Immature natural killer cell (primary cell): ENCODE results near the gene CENPS. TPM values are rescaled to one million over a fixed set of nuclear protein-coding genes. Genes with fewer than 3 reads are reported as not detected.
A peak's percentile ranks its signal among the peaks of the same experiment; 100 is the strongest.

Experiments used
- DNase-seq, 3 donors: peaks; one replicate each; pipeline ENCODE4 v3.0.0; 2022; ENCODE audit warnings: mixed read lengths in 1 of 3
- H3K27ac Mint-ChIP-seq, 6 donors: one replicate each; pipeline ENCODE4 v1.8.0; 2020; ENCODE audit warnings: mixed read lengths in 6 of 6, mild to moderate bottlenecking in 5 of 6, inconsistent platforms in 4 of 6, moderate library complexity in 3 of 6
- H3K27me3 Mint-ChIP-seq, 3 donors: one replicate each; pipeline ENCODE4 v1.8.0; 2020 to 2021; ENCODE audit warnings: low read depth in 3 of 3, mild to moderate bottlenecking in 3 of 3, mixed read lengths in 3 of 3, moderate library complexity in 3 of 3, inconsistent platforms in 1 of 3
- H3K36me3 Mint-ChIP-seq, 3 donors: one replicate each; pipeline ENCODE4 v1.8.0; 2020; ENCODE audit warnings: mixed read lengths in 3 of 3, inconsistent platforms in 2 of 3, mild to moderate bottlenecking in 2 of 3
- H3K4me1 Mint-ChIP-seq, 2 donors: one replicate each; pipeline ENCODE4 v1.8.0; 2020; ENCODE audit warnings: inconsistent platforms in 2 of 2, mild to moderate bottlenecking in 2 of 2, mixed read lengths in 2 of 2, moderate library complexity in 1 of 2
- H3K4me3 Mint-ChIP-seq, 5 donors: one replicate each; pipeline ENCODE4 v1.8.0; 2020; ENCODE audit warnings: mild to moderate bottlenecking in 5 of 5, mixed read lengths in 5 of 5, inconsistent platforms in 3 of 5, moderate library complexity in 3 of 5
- H3K9me3 Mint-ChIP-seq, 6 donors: one replicate each; pipeline ENCODE4 v1.8.0; 2020; ENCODE audit warnings: mild to moderate bottlenecking in 6 of 6, mixed read lengths in 6 of 6, inconsistent platforms in 4 of 6, moderate library complexity in 3 of 6
- polyA plus RNA-seq, 3 donors: library from polyadenylated mRNA; unstranded; fragments of 300-500 nt; fragmentation: Illumina TruSeq; gene quantifications; one replicate each; pipeline ENCODE4 v1.2.3, GENCODE V29; 2021

Gene CENPS
- 10 to 100 TPM in 1 of 3 donors, 1 to 10 TPM in 2; 7.8 to 12.1 (median 8.1) TPM for polyA plus RNA-seq

GRCh38 chr1:10430216-10431069 is at the start of gene CENPS:
Gene CENPS, plus strand, starts transcription at chr1:10430433. Its CDS starts 85 bp downstream, at chr1:10430518.
- H3K27ac Mint-ChIP-seq, result peak within 1 kb of the TSS; percentile 78 to 95 (median 90)
- H3K36me3 Mint-ChIP-seq, result no peaks in the 10 kb centered on the region
- peaks cover 11 to 25% (median 11%) of the 10 kb centered on the region in 3 donors for H3K27me3 Mint-ChIP-seq

GRCh38 chr1:10380594-10381275 is 49.5 kb upstream of the CENPS start:
- Mint-ChIP-seq H3K4me3 (no peak overlapping the region), H3K27me3 (peaks cover 2 to 4% (median 3%) of the 10 kb centered on the region in 3 donors), H3K9me3 (no peaks in the 10 kb centered on the region), H3K4me1 (no peaks in the 10 kb centered on the region), H3K27ac (peak overlapping the region in 1 of 6 donors; percentile 40), H3K36me3 (peaks cover 11 to 27% (median 14%) of the 10 kb centered on the region in 3 donors)
- DNase-seq, result no peak

More at GRCh38 chr1:10430216-10431069, at the start of gene CENPS:
- peak; percentile 91 to 95 (median 94) for DNase-seq
- Mint-ChIP-seq H3K4me3 (peak within 1 kb of the TSS; percentile 85 to 90 (median 88)), H3K4me1 (peaks cover 19 to 22% of the 10 kb centered on the region in 2 donors), H3K9me3 (no peaks in the 10 kb centered on the region)

- no peak overlapping the region for H3K4me3 Mint-ChIP-seq
- H3K27ac Mint-ChIP-seq, result no peak overlapping the region
- peaks cover 0 to 19% (median 9%) of the 10 kb centered on the region in 3 donors for H3K36me3 Mint-ChIP-seq
- peaks cover 2 to 3% (median 2%) of the 10 kb centered on the region in 3 donors for H3K27me3 Mint-ChIP-seq
- no peaks in the 10 kb centered on the region for H3K9me3 Mint-ChIP-seq
- no peaks in the 10 kb centered on the region for H3K4me1 Mint-ChIP-seq
- no peak for DNase-seq
Observed at GRCh38 chr1:10383630-10384029, 46.6 kb upstream of the CENPS start.

GRCh38 chr1:10384219-10384618 is 46.0 kb upstream of the CENPS start:
- Mint-ChIP-seq H3K9me3 (no peaks in the 10 kb centered on the region), H3K4me3 (no peak overlapping the region), H3K27ac (no peak overlapping the region), H3K4me1 (no peaks in the 10 kb centered on the region), H3K27me3 (peaks cover 0 to 3% (median 2%) of the 10 kb centered on the region in 3 donors), H3K36me3 (peaks cover 0 to 14% (median 7%) of the 10 kb centered on the region in 3 donors)
- DNase-seq, result no peak

GRCh38 chr1:10386761-10387676 is 43.2 kb upstream of the CENPS start:
- H3K27me3 Mint-ChIP-seq, result peaks cover 0 to 3% (median 2%) of the 10 kb centered on the region in 3 donors
- H3K9me3 Mint-ChIP-seq, result no peaks in the 10 kb centered on the region
- H3K27ac Mint-ChIP-seq, result no peak overlapping the region
- no peaks in the 10 kb centered on the region for H3K4me1 Mint-ChIP-seq
- no peak for DNase-seq
- peaks cover 0 to 13% (median 7%) of the 10 kb centered on the region in 3 donors for H3K36me3 Mint-ChIP-seq
- H3K4me3 Mint-ChIP-seq, result no peak overlapping the region

GRCh38 chr1:10387677-10388386 is 42.4 kb upstream of the CENPS start:
- Mint-ChIP-seq H3K27me3 (peaks cover 0 to 3% (median 2%) of the 10 kb centered on the region in 3 donors), H3K27ac (no peak overlapping the region), H3K4me1 (no peaks in the 10 kb centered on the region), H3K9me3 (no peaks in the 10 kb centered on the region), H3K36me3 (peaks cover 0 to 12% (median 4%) of the 10 kb centered on the region in 3 donors), H3K4me3 (no peak overlapping the region)
- DNase-seq, result no peak

- Mint-ChIP-seq H3K27ac (no peak overlapping the region), H3K9me3 (no peaks in the 10 kb centered on the region), H3K36me3 (peaks cover 0 to 7% (median 3%) of the 10 kb centered on the region in 3 donors), H3K4me3 (no peak overlapping the region), H3K4me1 (no peaks in the 10 kb centered on the region), H3K27me3 (peaks cover 0 to under 1% (median under 1%) of the 10 kb centered on the region in 3 donors)
- DNase-seq, result no peak
Observed at GRCh38 chr1:10388387-10388715, 41.9 kb upstream of the CENPS start.

GRCh38 chr1:10389271-10389973 is 40.8 kb upstream of the CENPS start:
- no peak overlapping the region for H3K27ac Mint-ChIP-seq
- DNase-seq, result no peak
- H3K4me3 Mint-ChIP-seq, result no peak overlapping the region
- peaks cover 0 to 2% (median 0%) of the 10 kb centered on the region in 3 donors for H3K27me3 Mint-ChIP-seq
- H3K36me3 Mint-ChIP-seq, result peaks cover 0 to under 1% (median under 1%) of the 10 kb centered on the region in 3 donors
- no peaks in the 10 kb centered on the region for H3K4me1 Mint-ChIP-seq
- H3K9me3 Mint-ChIP-seq, result no peaks in the 10 kb centered on the region

GRCh38 chr1:10396870-10397269 is 33.4 kb upstream of the CENPS start:
- Mint-ChIP-seq H3K9me3 (no peaks in the 10 kb centered on the region), H3K4me1 (peaks cover 21 to 26% of the 10 kb centered on the region in 2 donors), H3K27ac (no peak overlapping the region), H3K36me3 (peaks cover 0 to 3% (median 0%) of the 10 kb centered on the region in 3 donors), H3K4me3 (peak overlapping the region in 4 of 5 donors; percentile 39 to 74 (median 46)), H3K27me3 (peaks cover 0 to 5% (median 4%) of the 10 kb centered on the region in 3 donors)
- DNase-seq, result no peak

GRCh38 chr1:10398278-10398733 is 31.9 kb upstream of the CENPS start:
- Mint-ChIP-seq H3K27me3 (peaks cover 0 to 5% (median 4%) of the 10 kb centered on the region in 3 donors), H3K4me1 (peaks cover 21 to 26% of the 10 kb centered on the region in 2 donors), H3K27ac (peak overlapping the region; percentile 51 to 88 (median 78)), H3K36me3 (peaks cover 0 to 6% (median 0%) of the 10 kb centered on the region in 3 donors), H3K4me3 (peak overlapping the region; percentile 92 to 95 (median 93)), H3K9me3 (no peaks in the 10 kb centered on the region)
- no peak for DNase-seq

GRCh38 chr1:10398734-10399443 is 31.3 kb upstream of the CENPS start, which contains the start of gene PGD:
Gene PGD, plus strand, starts transcription at chr1:10399064. Its CDS starts 54 bp downstream, at chr1:10399118.
- Mint-ChIP-seq H3K36me3 (peaks cover 4 to 11% (median 5%) of the 10 kb centered on the region in 3 donors), H3K4me1 (peaks cover 21 to 26% of the 10 kb centered on the region in 2 donors), H3K27ac (peak within 1 kb of the TSS; percentile 77 to 88 (median 80)), H3K9me3 (no peaks in the 10 kb centered on the region), H3K4me3 (peak within 1 kb of the TSS; percentile 92 to 95 (median 94)), H3K27me3 (peaks cover 0 to 4% (median 3%) of the 10 kb centered on the region in 3 donors)
- peak; percentile 95 to 96 (median 95) for DNase-seq
